H54 (cell line): Measurements from ENCODE around the gene MUC16.

Experiments
- DNase-seq: peaks from one replicate; pipeline ENCODE4 v3.0.0; 2011; ENCODE audit warnings: low spot score, mixed read lengths; ENCODE audit not compliant: insufficient read length
- FAIRE-seq: peaks from 3 replicates; lab custom pipeline; 2011; peaks lifted over from hg19 to GRCh38; lab: Jason Lieb, UNC
- POLR2A ChIP-seq: IDR thresholded peaks from 2 replicates; pipeline ENCODE4 v1.6.1; 2011; ENCODE audit warnings: low read depth, mild to moderate bottlenecking, low read length

MUC16 gene

DNA sequence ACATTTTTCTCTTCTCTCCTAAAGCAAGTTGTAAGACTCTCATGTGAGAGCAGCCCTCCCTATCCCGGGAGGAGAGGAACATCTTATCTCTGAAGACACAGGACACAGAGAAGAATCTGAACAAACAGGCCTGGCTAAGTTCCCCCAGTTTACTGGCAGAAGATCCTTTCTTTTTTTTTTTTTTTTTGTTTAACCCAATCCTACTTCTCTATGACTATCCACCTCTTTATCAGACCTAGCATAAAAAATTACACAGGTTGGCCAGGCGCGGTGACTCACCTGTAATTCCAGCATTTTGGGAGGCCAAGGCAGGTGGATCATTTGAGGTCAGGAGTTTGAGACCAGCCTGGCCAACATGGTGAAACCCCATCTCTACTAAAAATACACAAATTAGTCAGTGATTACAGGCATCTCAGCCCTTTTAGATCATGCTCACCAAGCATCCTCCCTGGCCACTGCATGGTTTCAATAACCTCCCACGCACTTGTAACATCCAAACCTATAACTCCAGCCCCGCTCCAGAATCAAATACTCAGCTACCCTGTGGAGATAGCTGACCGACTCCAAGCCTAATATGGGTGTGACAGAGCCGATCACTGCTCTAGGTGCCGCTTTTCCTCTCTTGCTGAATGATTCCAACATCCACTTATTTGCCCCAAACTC is 27.3 kb upstream of the MUC16 start:
- FAIRE-seq (no peak), DNase-seq (no peak)
- no peak for TF ChIP-seq POLR2A

DNA sequence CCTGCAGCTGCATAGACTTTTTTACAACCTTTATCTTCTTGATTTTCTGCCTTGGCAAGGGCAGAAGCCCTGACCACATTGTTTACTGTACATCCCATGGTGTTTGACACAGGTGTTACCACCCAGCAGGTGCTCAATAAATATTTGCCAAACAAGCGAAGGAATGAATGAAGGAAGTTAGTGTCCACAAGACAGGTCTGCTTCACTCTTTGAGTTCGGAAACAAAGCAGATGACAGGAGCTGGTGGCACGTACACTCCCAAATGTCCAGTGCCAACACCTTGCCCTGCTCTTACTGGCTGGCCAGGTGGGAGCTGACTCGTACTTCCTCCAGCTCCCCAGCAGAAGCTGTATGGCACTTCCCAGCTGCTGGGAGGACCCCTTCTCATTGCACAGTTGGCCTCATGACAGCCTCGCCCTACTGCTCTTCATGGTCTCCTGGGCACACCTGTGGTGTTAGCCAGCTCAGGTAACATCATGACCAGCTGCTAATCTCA is 22.0 kb upstream of the MUC16 start:
- no peak for FAIRE-seq
- no peak for DNase-seq

GRCh38 chr19:9018163-9018875 is 8.1 kb upstream of the MUC16 start:
- TF ChIP-seq POLR2A, result no peak
- DNase-seq, result peak; percentile 50
- FAIRE-seq, result no peak

More for the DNA sequence above, 22.0 kb upstream of the MUC16 start:
- TF ChIP-seq POLR2A, result no peak

- FAIRE-seq, result no peak
- TF ChIP-seq POLR2A, result no peak
These were observed 4.6 kb upstream of the MUC16 start for GRCh38 chr19:9014803-9015202.

DNA sequence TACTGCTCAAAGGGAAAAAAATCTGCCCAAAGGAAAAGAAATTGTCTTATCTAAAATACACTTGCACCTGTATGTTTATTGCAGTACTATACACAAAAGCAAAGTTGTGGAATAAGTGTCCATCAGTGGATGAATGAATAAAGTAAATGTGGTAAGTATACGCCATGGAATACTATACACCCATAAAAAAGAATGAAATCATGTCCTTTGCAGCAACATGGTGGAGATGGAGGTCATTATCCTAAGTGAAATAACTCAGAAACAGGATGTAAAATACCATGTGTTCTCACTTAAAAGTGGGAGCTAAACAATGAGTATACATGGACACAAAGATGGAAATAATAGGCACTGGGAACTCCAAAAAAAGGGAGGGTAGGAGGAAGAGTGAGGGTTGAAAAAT is 3.8 kb upstream of the MUC16 start:
- FAIRE-seq (no peak), DNase-seq (no peak)
- TF ChIP-seq POLR2A, result no peak

More at GRCh38 chr19:9014803-9015202, 4.6 kb upstream of the MUC16 start:
- DNase-seq, result no peak

DNA sequence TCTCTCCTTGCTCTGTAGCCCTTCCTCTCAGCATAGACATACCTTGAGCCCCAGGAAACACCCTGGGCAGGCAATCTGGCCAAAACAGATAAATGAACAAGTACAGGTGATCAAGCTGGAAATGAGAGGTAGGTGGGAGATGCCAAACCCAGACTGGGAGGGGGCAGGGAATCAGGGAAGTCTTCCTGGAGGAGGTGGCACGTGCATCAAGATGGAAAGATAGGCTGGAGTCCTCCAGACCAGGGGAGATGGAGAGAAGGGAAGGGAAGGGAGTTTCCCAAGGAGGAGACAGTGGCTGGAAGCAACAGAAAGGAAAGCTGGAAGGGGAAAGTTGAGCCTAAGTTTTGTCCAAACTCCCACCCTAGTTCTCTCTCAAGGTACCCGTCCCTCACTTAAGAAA is 1.7 kb upstream of the MUC16 start:
- FAIRE-seq, result no peak
- no peak for TF ChIP-seq POLR2A

GRCh38 chr19:9010693-9011092 is 484 bp upstream of the MUC16 start:
- TF ChIP-seq POLR2A, result no peak
- DNase-seq, result no peak
- FAIRE-seq, result no peak

More for the DNA sequence above, 1.7 kb upstream of the MUC16 start:
- no peak for DNase-seq

GRCh38 chr19:9009431-9009830 is 778 bp downstream of the MUC16 start:
- no peak for FAIRE-seq
- no peak for TF ChIP-seq POLR2A
- no peak for DNase-seq

DNA sequence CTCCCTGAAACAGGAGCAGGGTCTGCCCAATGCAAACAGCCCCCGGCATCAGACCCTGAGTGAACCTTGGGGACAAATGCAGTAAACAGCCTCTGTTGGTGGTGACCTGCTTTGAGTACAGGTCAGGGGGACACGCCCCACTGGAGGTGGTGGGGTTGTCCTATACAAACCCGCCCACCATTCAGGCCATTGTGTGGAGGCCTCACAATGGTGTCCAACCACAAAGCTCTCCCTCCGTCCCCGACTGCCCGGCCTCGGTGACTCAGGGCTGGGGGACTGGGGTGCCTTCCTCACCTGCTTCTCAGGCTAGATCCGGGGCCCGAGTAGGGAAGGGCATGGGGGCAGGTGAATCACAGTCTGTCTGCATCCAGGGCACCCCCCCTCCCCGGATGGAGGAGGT is 1.5 kb downstream of the MUC16 start:
- no peak for FAIRE-seq
- TF ChIP-seq POLR2A, result no peak
- DNase-seq, result no peak

DNA sequence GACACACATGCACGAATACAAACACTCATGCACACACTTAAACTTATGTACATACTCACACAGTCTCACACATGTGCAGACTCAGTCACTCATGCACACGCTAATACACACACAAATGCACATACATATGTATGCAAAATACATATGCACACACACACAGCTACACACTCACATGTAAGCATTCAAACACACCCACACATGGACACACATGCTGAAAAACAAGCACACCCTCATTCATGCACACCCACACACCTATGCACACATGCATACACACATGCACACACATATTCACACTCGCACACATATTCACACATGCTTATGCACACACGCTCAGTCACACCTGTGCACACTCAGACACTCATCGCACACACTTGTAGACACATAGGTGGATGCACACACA is 9.3 kb downstream of the MUC16 start:
- FAIRE-seq (no peak), DNase-seq (no peak)
- TF ChIP-seq POLR2A, result no peak

DNA sequence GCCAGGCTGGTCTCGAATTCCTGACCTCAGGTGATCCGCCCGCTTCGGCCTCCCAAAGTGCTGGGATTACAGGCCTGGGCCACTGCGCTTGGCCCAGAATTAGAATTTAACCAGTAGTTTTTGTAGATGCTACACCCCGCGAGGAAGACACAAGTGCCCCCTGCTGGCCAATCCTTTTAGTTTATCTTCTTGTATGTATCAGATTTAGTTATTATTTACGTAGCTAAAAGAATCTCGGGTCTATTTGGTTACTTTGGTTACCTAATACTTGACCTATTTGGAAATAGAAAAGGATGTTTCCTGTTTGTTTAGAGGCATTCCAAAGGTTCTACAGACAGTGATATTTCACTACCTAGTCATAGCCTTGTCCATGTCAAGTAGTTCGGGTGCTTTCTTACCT is 22.0 kb downstream of the MUC16 start:
- TF ChIP-seq POLR2A, result no peak
- DNase-seq, result no peak
- FAIRE-seq, result no peak

DNA sequence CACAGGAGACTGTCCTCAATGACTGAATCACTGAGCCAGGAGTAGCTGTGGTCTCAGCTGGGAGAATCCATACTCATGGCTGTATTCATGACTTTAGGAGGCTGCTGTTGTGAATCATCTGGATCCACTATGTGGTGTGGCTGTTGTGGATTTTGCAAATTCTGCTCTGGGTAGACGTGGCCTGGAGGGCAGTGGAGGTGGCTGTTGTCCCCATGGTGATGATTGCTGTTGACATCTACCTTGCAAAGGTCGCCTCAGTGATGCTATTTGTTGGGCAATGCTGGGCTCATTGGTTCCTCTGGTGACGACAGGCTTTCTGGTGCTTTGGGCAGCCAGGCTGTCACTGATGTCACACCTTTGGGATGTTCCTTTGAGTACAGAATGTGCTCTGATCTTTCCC is 23.9 kb downstream of the MUC16 start:
- TF ChIP-seq POLR2A, result no peak
- FAIRE-seq, result no peak
- DNase-seq, result no peak

- no peak for FAIRE-seq
- no peak for TF ChIP-seq POLR2A
- peak; percentile 14 for DNase-seq
These were observed 36.6 kb downstream of the MUC16 start for GRCh38 chr19:8973501-8974091.

GRCh38 chr19:8965887-8966286 is 44.3 kb downstream of the MUC16 start:
- FAIRE-seq (no peak), DNase-seq (no peak)
- TF ChIP-seq POLR2A, result no peak
